ENCODE results near the gene CCDC92B. TPM values are rescaled to one million over a fixed set of nuclear protein-coding genes. Genes with fewer than 3 reads are reported as not detected.
"Not testable (repeated sequence)": the region's sequence is repeated elsewhere in the genome, so short reads cannot be mapped to it uniquely, and the experiment has no call there.

The CCDC92B gene
- total RNA-seq, 4 donors from 2014 or later, result 0.30 TPM; not detected in 3

DNA sequence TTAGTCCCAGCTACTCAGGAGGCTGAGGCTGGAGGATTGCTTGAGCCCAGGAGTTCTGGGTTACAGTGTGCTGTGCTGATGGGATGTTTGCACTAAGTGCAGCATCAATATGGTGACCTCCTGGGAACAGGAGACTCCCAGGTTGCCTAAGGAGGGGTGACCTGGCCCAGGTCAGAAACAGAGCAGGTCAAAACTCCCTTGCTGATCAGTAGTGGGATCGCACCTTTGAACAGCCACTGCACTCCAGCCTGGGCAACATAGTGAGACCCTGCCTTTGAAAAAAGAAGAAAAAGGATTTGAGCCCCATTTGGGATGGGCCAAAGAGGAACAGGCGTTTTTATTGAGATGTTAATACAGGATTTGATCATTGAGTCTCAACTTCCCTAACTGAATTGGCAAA is 68.5 kb downstream of the CCDC92B start:
- no peak overlapping the region for H3K27ac ChIP-seq
- no peaks in the 10 kb centered on the region for H3K4me1 ChIP-seq
- no peaks in the 10 kb centered on the region for H3K27me3 ChIP-seq
- H3K9me3 ChIP-seq, result no peaks in the 10 kb centered on the region
- H3K4me3 ChIP-seq, result no peak overlapping the region
- no peak for DNase-seq (ENCODE audit: low spot score in 2 of 2)
- peaks cover 3 to 80% (median 24%) of the 10 kb centered on the region in 3 donors for H3K36me3 ChIP-seq
- 88 to 96% methylated on average over 2 of the region's 2 CpGs for WGBS, 2 donors
- TF ChIP-seq EP300 (IDR thresholded peaks at IDR 0.05) (no peak), POLR2A (IDR thresholded peaks at IDR 0.05) (no peak)
- TF ChIP-seq, protein P1, sequence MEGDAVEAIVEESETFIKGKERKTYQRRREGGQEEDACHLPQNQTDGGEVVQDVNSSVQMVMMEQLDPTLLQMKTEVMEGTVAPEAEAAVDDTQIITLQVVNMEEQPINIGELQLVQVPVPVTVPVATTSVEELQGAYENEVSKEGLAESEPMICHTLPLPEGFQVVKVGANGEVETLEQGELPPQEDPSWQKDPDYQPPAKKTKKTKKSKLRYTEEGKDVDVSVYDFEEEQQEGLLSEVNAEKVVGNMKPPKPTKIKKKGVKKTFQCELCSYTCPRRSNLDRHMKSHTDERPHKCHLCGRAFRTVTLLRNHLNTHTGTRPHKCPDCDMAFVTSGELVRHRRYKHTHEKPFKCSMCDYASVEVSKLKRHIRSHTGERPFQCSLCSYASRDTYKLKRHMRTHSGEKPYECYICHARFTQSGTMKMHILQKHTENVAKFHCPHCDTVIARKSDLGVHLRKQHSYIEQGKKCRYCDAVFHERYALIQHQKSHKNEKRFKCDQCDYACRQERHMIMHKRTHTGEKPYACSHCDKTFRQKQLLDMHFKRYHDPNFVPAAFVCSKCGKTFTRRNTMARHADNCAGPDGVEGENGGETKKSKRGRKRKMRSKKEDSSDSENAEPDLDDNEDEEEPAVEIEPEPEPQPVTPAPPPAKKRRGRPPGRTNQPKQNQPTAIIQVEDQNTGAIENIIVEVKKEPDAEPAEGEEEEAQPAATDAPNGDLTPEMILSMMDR (IDR thresholded peaks at IDR 0.05), result no peak

DNA sequence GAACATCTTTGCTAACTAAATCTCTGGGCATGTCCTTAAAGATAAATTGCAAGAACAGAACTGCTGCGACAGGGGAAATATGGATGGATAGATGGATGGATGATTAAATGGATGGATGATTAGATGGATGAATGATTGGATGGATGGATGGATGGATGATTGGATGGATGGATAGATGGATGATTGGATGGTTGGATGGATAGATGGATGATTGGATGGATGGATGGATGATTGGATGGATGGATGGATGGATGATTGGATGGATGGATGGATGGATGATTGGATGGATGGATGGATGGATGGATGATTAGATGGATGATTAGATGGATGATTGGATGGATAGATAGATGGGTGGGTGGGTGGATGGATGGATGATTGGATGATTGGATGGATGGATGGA is 70.2 kb downstream of the CCDC92B start:
- H3K27me3 ChIP-seq; H3K4me1 ChIP-seq; DNase-seq (ENCODE audit: low spot score in 2 of 2); H3K27ac ChIP-seq; H3K9me3 ChIP-seq; H3K4me3 ChIP-seq: not testable (repeated sequence)
- peaks cover 3 to 84% (median 24%) of the 10 kb centered on the region in 3 donors for H3K36me3 ChIP-seq
- WGBS, 2 donors, result 97 to 100% methylated on average over 1 of the region's 1 CpG

Small RNAs within 50 kb of the gene (small RNA-seq; reads per million reads assigned to genes)
- not detected for gene MIR1253
- gene MIR6776, result not detected
- gene RN7SL608P, result not detected
- gene hsa-mir-1253, result not detected

Other genes starting within 250 kb of the CCDC92B start
- 10 to 100 TPM; 26.5 to 38.1 (median 33.9) TPM for gene METTL16, start 237.8 kb downstream of the CCDC92B start, total RNA-seq
- gene PAFAH1B1, start 156.0 kb downstream of the CCDC92B start, total RNA-seq, result 100 to 1,000 TPM; 105 to 185 (median 139) TPM
- gene CLUH, start 37.9 kb downstream of the CCDC92B start, total RNA-seq, result 100 to 1,000 TPM in 1 of 4 donors, 10 to 100 TPM in 3; 45.4 to 118 (median 56.1) TPM
- 10 to 100 TPM in 2 of 4 donors, 1 to 10 TPM in 2; 5.4 to 18.2 (median 11.9) TPM for gene RAP1GAP2, start 46.8 kb upstream of the CCDC92B start, total RNA-seq

Measured in tibial nerve (tissue), 4 donors.